H1 (cell line): ENCODE data around the gene WIPF3. TPM values are rescaled to one million over a fixed set of nuclear protein-coding genes. Genes with fewer than 3 reads are reported as not detected.

ENCODE experiments used
- CTCF ChIA-PET: fragments of 300-600 bp; sonication (Branson Sonifier 250); formaldehyde crosslinking; loops from one replicate; lab custom pipeline; 2021; ENCODE audit not compliant: partially characterized antibody; lab: Charles Lee
- POLR2A ChIA-PET: fragments of 300-600 bp; sonication (Branson Sonifier 250); formaldehyde crosslinking; loops from one replicate; lab custom pipeline; 2021; ENCODE audit warnings: inconsistent platforms; ENCODE audit not compliant: partially characterized antibody; lab: Charles Lee
- DNase-seq, 2 experiments: peaks; one replicate each; pipeline versions ENCODE4 v3.0.0 to v3.0.0-alpha.2; 2010 to 2022; ENCODE audit warnings: low spot score in 2 of 2, low read depth in 1 of 2, mixed read lengths in 1 of 2
- FAIRE-seq: peaks from 2 replicates; lab custom pipeline; 2011; peaks lifted over from hg19 to GRCh38; lab: Jason Lieb, UNC
- H2AFZ ChIP-seq: 2 replicates; pipeline ENCODE4 v1.8.1; 2012; ENCODE audit warnings: low read length, inconsistent platforms
- H2AK5ac ChIP-seq: 2 replicates; pipeline ENCODE4 v1.6.1; 2013; ENCODE audit warnings: low read depth, low read length
- H2BK120ac ChIP-seq: replicated peaks from 2 replicates; pipeline ENCODE3; 2013; ENCODE audit warnings: low read depth, low read length, inconsistent platforms
- H2BK12ac ChIP-seq: 2 replicates; pipeline ENCODE4 v1.6.1; 2013; ENCODE audit warnings: low read depth, low read length
- H2BK15ac ChIP-seq: 2 replicates; pipeline ENCODE4 v1.6.1; 2013; ENCODE audit warnings: low read length
- H2BK20ac ChIP-seq: 2 replicates; pipeline ENCODE4 v1.6.1; 2013; ENCODE audit warnings: low read length
- H2BK5ac ChIP-seq: 2 replicates; pipeline ENCODE4 v1.6.1; 2013; ENCODE audit warnings: low read depth, low read length
- H3K14ac ChIP-seq: 2 replicates; pipeline ENCODE4 v1.6.1; 2013; ENCODE audit warnings: inconsistent platforms; ENCODE audit not compliant: insufficient read length
- H3K18ac ChIP-seq: 2 replicates; pipeline ENCODE4 v1.6.1; 2013; ENCODE audit warnings: low read length; ENCODE audit errors: extremely low read depth
- H3K23ac ChIP-seq: 2 replicates; pipeline ENCODE4 v1.6.1; 2013; ENCODE audit warnings: inconsistent platforms; ENCODE audit not compliant: insufficient read length
- H3K23me2 ChIP-seq: 2 replicates; pipeline ENCODE4 v1.6.1; 2013; ENCODE audit warnings: low read depth, low read length
- H3K27ac ChIP-seq: 2 replicates; pipeline ENCODE4 v1.6.1; 2011; ENCODE audit warnings: low read depth, low read length, inconsistent platforms
- H3K27me3 ChIP-seq, 4 experiments: replicated peaks in 1 of 4; 1 replicate in 1 of 4; 2 replicates in 3 of 4; pipeline versions ENCODE4 v1.6.1 to v1.8.1; 2011 to 2013; ENCODE audit warnings: low read length in 3 of 4, mild to moderate bottlenecking in 3 of 4, inconsistent platforms in 2 of 4, mixed read lengths in 2 of 4, moderate library complexity in 1 of 4; ENCODE audit not compliant: control insufficient read depth in 3 of 4, insufficient read depth in 3 of 4; ENCODE audit errors: extremely low read depth in 1 of 4
- H3K36me3 ChIP-seq, 4 experiments: 2 replicates each; pipeline versions ENCODE4 v1.6.1 to v1.8.1; 2011 to 2013; ENCODE audit warnings: mild to moderate bottlenecking in 4 of 4, low read length in 3 of 4, moderate library complexity in 2 of 4, control low read depth in 1 of 4, inconsistent platforms in 1 of 4; ENCODE audit not compliant: insufficient read depth in 4 of 4, control insufficient read depth in 2 of 4
- H3K4ac ChIP-seq: replicated peaks from 2 replicates; pipeline ENCODE3; 2013; ENCODE audit warnings: low read length, low read depth, mixed read lengths, inconsistent platforms; ENCODE audit not compliant: insufficient read length
- H3K4me1 ChIP-seq, 4 experiments: replicated peaks in 1 of 4; 1 replicate in 1 of 4; 2 replicates in 3 of 4; pipeline versions ENCODE4 v1.6.1 to v1.8.1; 2011 to 2013; ENCODE audit warnings: low read length in 3 of 4, inconsistent platforms in 2 of 4, mixed read lengths in 1 of 4; ENCODE audit not compliant: insufficient read depth in 4 of 4, control insufficient read depth in 3 of 4
- H3K4me2 ChIP-seq, 2 experiments: 2 replicates each; pipeline versions ENCODE4 v1.6.1 to v1.8.1; 2011 to 2013; ENCODE audit warnings: low read depth in 2 of 2, low read length in 2 of 2, control low read depth in 1 of 2, inconsistent platforms in 1 of 2, mild to moderate bottlenecking in 1 of 2; ENCODE audit not compliant: insufficient read depth in 1 of 2
- H3K4me3 ChIP-seq, 4 experiments: fragments of 200-600, 300-600 bp in 1 of 4; sonication (generic), shearing (Covaris generic), sonication (Bioruptor Twin) in 1 of 4; 2 replicates each; pipeline versions ENCODE4 v1.5.1 to v1.8.1; 2011 to 2016; ENCODE audit warnings: low read length in 4 of 4, low read depth in 3 of 4, control low read depth in 2 of 4, inconsistent platforms in 2 of 4, mild to moderate bottlenecking in 2 of 4, mixed read lengths in 1 of 4, moderate library complexity in 1 of 4; ENCODE audit not compliant: insufficient read depth in 2 of 4; ENCODE audit errors: extremely low read depth in 1 of 4
- H3K56ac ChIP-seq: replicated peaks from 2 replicates; pipeline ENCODE3; 2013; ENCODE audit warnings: low read depth, mild to moderate bottlenecking, mixed read lengths, low read length, inconsistent platforms; ENCODE audit not compliant: insufficient read length
- H3K79me1 ChIP-seq: 2 replicates; pipeline ENCODE4 v1.6.1; 2013; ENCODE audit warnings: low read depth, low read length, control low read depth
- H3K79me2 ChIP-seq, 2 experiments: 2 replicates each; pipeline versions ENCODE4 v1.6.1 to v1.8.1; 2012 to 2013; ENCODE audit warnings: low read length in 2 of 2, mild to moderate bottlenecking in 2 of 2, inconsistent platforms in 1 of 2; ENCODE audit not compliant: insufficient read depth in 2 of 2, control insufficient read depth in 1 of 2
- H3K9ac ChIP-seq, 4 experiments: replicated peaks in 1 of 4; 1 replicate in 1 of 4; 2 replicates in 3 of 4; pipeline versions ENCODE4 v1.6.1 to v1.8.1; 2011 to 2013; ENCODE audit warnings: low read depth in 3 of 4, low read length in 3 of 4, control low read depth in 2 of 4, mild to moderate bottlenecking in 2 of 4, moderate library complexity in 2 of 4, inconsistent platforms in 1 of 4; ENCODE audit errors: extremely low read depth in 1 of 4
- H3K9me3 ChIP-seq, 2 experiments: 2 replicates each; pipeline versions ENCODE4 v1.6.1 to v1.8.1; 2012 to 2013; ENCODE audit warnings: mild to moderate bottlenecking in 2 of 2, moderate library complexity in 2 of 2, control low read depth in 1 of 2, inconsistent platforms in 1 of 2, low read depth in 1 of 2, low read length in 1 of 2, mixed read lengths in 1 of 2; ENCODE audit not compliant: insufficient read depth in 2 of 2
- H4K20me1 ChIP-seq, 2 experiments: replicated peaks in 1 of 2; 2 replicates each; pipeline versions ENCODE3 to v1.8.1; 2011 to 2013; ENCODE audit warnings: inconsistent platforms in 2 of 2, low read length in 2 of 2, mild to moderate bottlenecking in 1 of 2; ENCODE audit not compliant: insufficient read depth in 2 of 2, control insufficient read depth in 1 of 2
- H4K5ac ChIP-seq: 2 replicates; pipeline ENCODE4 v1.6.1; 2013; ENCODE audit warnings: low read length, low read depth, mixed read lengths, inconsistent platforms; ENCODE audit not compliant: insufficient read length
- H4K8ac ChIP-seq: 2 replicates; pipeline ENCODE4 v1.8.0; 2013; ENCODE audit warnings: mild to moderate bottlenecking, moderate library complexity, low read length, inconsistent platforms; ENCODE audit not compliant: insufficient read depth; ENCODE audit errors: extremely low read depth
- H4K91ac ChIP-seq: replicated peaks from 2 replicates; pipeline ENCODE3; 2013; ENCODE audit warnings: low read length, mixed read lengths, inconsistent platforms; ENCODE audit not compliant: insufficient read length
- ASH2L ChIP-seq: fragments of 200-600, 300-600 bp; sonication (generic); IDR thresholded peaks from one replicate; pipeline ENCODE4 v1.7.1; 2017; ENCODE audit warnings: low read length
- CHD1 ChIP-seq: IDR thresholded peaks from 2 replicates; pipeline ENCODE4 v1.6.1; 2012; ENCODE audit warnings: low read depth, low read length, improper control_type of control experiment
- EGR1 ChIP-seq: IDR thresholded peaks from 2 replicates; pipeline ENCODE4 v1.6.1; 2011; ENCODE audit warnings: low read depth, low read length, borderline replicate concordance
- HDAC2 ChIP-seq, 2 experiments: fragments of 300-600 bp in 1 of 2; sonication (generic) in 1 of 2; IDR thresholded peaks; 2 replicates each; pipeline ENCODE4 v1.6.1; 2011 to 2012; ENCODE audit warnings: low read depth in 2 of 2, low read length in 2 of 2, mild to moderate bottlenecking in 2 of 2, moderate library complexity in 2 of 2, borderline replicate concordance in 1 of 2, inconsistent platforms in 1 of 2
- JUN ChIP-seq: IDR thresholded peaks from 2 replicates; pipeline ENCODE4 v1.6.1; 2011; ENCODE audit warnings: low read depth, mild to moderate bottlenecking, improper control_type of control experiment, low read length
- NANOG ChIP-seq: IDR thresholded peaks from 2 replicates; pipeline ENCODE4 v1.6.1; 2011; ENCODE audit warnings: low read length, low read depth, mild to moderate bottlenecking, inconsistent platforms; ENCODE audit not compliant: insufficient read depth, poor library complexity, severe bottlenecking
- POLR2A ChIP-seq, 2 experiments: IDR thresholded peaks; 1 replicate in 1 of 2; 2 replicates in 1 of 2; pipeline ENCODE4 v1.6.1; 2011; ENCODE audit warnings: low read depth in 2 of 2, low read length in 2 of 2, mild to moderate bottlenecking in 2 of 2; ENCODE audit errors: control extremely low read depth in 1 of 2
- POU5F1 ChIP-seq: IDR thresholded peaks from 2 replicates; pipeline ENCODE4 v1.6.1; 2011; ENCODE audit warnings: low read depth, mild to moderate bottlenecking, low read length, moderate library complexity
- SIN3A ChIP-seq, 2 experiments: IDR thresholded peaks in 1 of 2; conservative IDR thresholded peaks in 1 of 2; 2 replicates each; pipeline ENCODE4 v1.6.1; 2011 to 2012; ENCODE audit warnings: low read length in 2 of 2, improper control_type of control experiment in 1 of 2, low read depth in 1 of 2, mild to moderate bottlenecking in 1 of 2
- SP1 ChIP-seq: IDR thresholded peaks from 2 replicates; pipeline ENCODE4 v1.6.1; 2011; ENCODE audit warnings: low read depth, low read length
- SP2 ChIP-seq: IDR thresholded peaks from 2 replicates; pipeline ENCODE4 v1.6.1; 2012; ENCODE audit warnings: mild to moderate bottlenecking, low read length, inconsistent platforms
- SRF ChIP-seq: IDR thresholded peaks from 2 replicates; pipeline ENCODE4 v1.6.1; 2011; ENCODE audit warnings: mild to moderate bottlenecking, low read depth, low read length, moderate library complexity
- SUZ12 ChIP-seq: fragments of 200-600 bp; sonication (generic); IDR thresholded peaks from 2 replicates; pipeline ENCODE4 v1.6.1; 2012; ENCODE audit warnings: mild to moderate bottlenecking, inconsistent platforms, low read length, moderate library complexity, mixed read lengths
- TAF7 ChIP-seq: optimal IDR thresholded peaks from 2 replicates; pipeline ENCODE3; 2011; ENCODE audit warnings: low read depth, mild to moderate bottlenecking, inconsistent platforms, low read length, moderate library complexity, borderline replicate concordance
- WGBS, 2 experiments: shearing (Covaris generic) in 1 of 2; methylation state at CpG; one replicate each; pipeline versions ENCODE4 v1.1.6 to v1.1.7; 2013 to 2015; ENCODE audit warnings: low lambda C conversion rate in 2 of 2, mixed read lengths in 2 of 2, inconsistent platforms in 1 of 2, low coverage in 1 of 2, missing lambda C conversion rate in 1 of 2; ENCODE audit not compliant: insufficient replicate concordance in 2 of 2, insufficient coverage in 1 of 2, insufficient read length in 1 of 2; ENCODE audit errors: extremely low coverage in 1 of 2, missing lambda C conversion rate in 1 of 2; 5-methylcytosine and 5-hydroxymethylcytosine counted together
- polyA plus RNA-seq, 7 experiments: library from polyadenylated mRNA; depleted of rRNA in 3 of 7; stranded (reverse) in 5 of 7; unstranded in 2 of 7; fragments of >200 nt in 5 of 7; fragments of 200-250 nt in 2 of 7; gene quantifications; 1 replicate in 5 of 7; 2 replicates in 1 of 7; 4 replicates in 1 of 7; pipeline versions ENCODE4 v1.2.1 to v1.2.3, GENCODE V29; 2011 to 2013; ENCODE audit warnings: missing spikeins in 2 of 7, mixed read lengths in 2 of 7
- total RNA-seq: library from RNA; stranded (reverse); fragmentation: NEBNext Ultra II Directional; extraction: Animal tissue kit (Norgen Biotek cat#: 25700); gene quantifications from 2 replicates; pipeline ENCODE4 v1.2.1, GENCODE V29; 2021

Gene WIPF3
- total and polyA plus RNA-seq, 2 of the 8 experiments (the other 6 are each of a cell fraction or from before 2014, with no cell fraction given): 5.0 to 12.1 TPM

DNA sequence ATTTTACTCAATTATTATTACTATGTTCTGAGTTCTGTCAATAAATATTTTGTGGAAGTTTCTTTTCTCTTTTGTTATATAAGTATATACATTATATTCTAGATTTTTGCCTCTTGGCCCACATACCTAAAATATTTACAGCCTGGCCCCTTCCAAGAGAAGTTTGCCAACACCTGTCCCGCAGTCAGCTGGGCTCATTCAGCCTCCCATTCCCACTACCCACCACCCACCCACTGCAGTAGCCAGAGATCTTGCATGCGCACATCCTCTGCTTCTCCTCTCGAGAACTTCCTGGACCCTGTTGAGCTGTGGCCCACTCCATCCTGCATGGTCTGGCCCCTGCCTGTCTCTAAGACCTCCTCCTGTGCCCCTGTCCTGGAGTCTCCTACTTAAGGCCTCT lies 33.6 kb downstream of the WIPF3 start:
- H3K4me3 ChIP-seq: no peak overlapping the region
- no peak overlapping the region for H3K4ac ChIP-seq
- no peak for DNase-seq
- no peaks in the 10 kb centered on the region for H3K79me1 ChIP-seq
- no peaks in the 10 kb centered on the region for H3K36me3 ChIP-seq
- H4K20me1 ChIP-seq: peaks cover 0 to 2% of the 10 kb centered on the region in 2 experiments
- no peak for TF ChIP-seq TAF7
- no peak for TF ChIP-seq POLR2A (IDR thresholded peaks at IDR 0.05; ENCODE audit: control extremely low read depth in 1 of 2, low read depth in 2 of 2, low read length in 2 of 2)
- TF ChIP-seq SUZ12: no peak
- TF ChIP-seq SRF: no peak
- no peak for TF ChIP-seq HDAC2 (IDR thresholded peaks at IDR 0.05; ENCODE audit: borderline replicate concordance in 1 of 2, low read depth in 2 of 2, low read length in 2 of 2)
- no peak for TF ChIP-seq EGR1
- no peak for TF ChIP-seq CHD1
- TF ChIP-seq ASH2L: no peak
- TF ChIP-seq POU5F1: no peak
- no peak for TF ChIP-seq SP1
- no peak for TF ChIP-seq JUN
- TF ChIP-seq SP2: no peak
- TF ChIP-seq SIN3A (conservative IDR thresholded peaks at IDR 0.05 in 1 of 2, IDR thresholded peaks at IDR 0.05 in 1 of 2; ENCODE audit: low read depth in 1 of 2, low read length in 2 of 2): no peak
- no peak for TF ChIP-seq NANOG
- no peak overlapping the region for H3K56ac ChIP-seq
- H3K23me2 ChIP-seq: no peaks in the 10 kb centered on the region
- H2BK20ac ChIP-seq: no peak overlapping the region
- H4K8ac ChIP-seq: no peak overlapping the region
- H2BK5ac ChIP-seq: no peak overlapping the region
- H2BK15ac ChIP-seq: no peak overlapping the region
- H3K23ac ChIP-seq: no peak overlapping the region
- H3K9me3 ChIP-seq: no peaks in the 10 kb centered on the region
- no peak overlapping the region for H3K4me2 ChIP-seq
- H3K4me1 ChIP-seq: peaks cover 0 to 3% (median 0%) of the 10 kb centered on the region in 4 experiments; a peak in 3 of 7 replicates
- no peak overlapping the region for H2BK12ac ChIP-seq
- H2AFZ ChIP-seq: no peak overlapping the region
- no peak overlapping the region for H4K5ac ChIP-seq
- no peak for FAIRE-seq
- H2AK5ac ChIP-seq: no peak overlapping the region
- H4K91ac ChIP-seq: no peak overlapping the region
- CTCF ChIA-PET: no interaction called here
- no peak overlapping the region for H3K27ac ChIP-seq
- WGBS, 2 experiments: 90% methylated on average over 3 of the region's 3 CpGs; no CpG with 5 or more reads in 1 of the 2 experiments
- H3K27me3 ChIP-seq: no peaks in the 10 kb centered on the region; a peak in 1 of 7 replicates
- H2BK120ac ChIP-seq: no peak overlapping the region
- no peak overlapping the region for H3K18ac ChIP-seq
- H3K9ac ChIP-seq: no peak overlapping the region
- POLR2A ChIA-PET: no interaction called here
- no peaks in the 10 kb centered on the region for H3K79me2 ChIP-seq
- H3K14ac ChIP-seq: no peak overlapping the region
